Stimulated activated CD8-positive, alpha-beta memory T cell treated with anti-CD3 and anti-CD28 coated beads, Interleukin-12 subunit alpha, Interleukin-12 subunit beta, amount 100 ng/mL, for 4 hours (primary cell): ENCODE data around the gene USF3.
"Not testable (repeated sequence)": the region's sequence is repeated elsewhere in the genome, so short reads cannot be mapped to it uniquely, and the experiment has no call there.

Experiments used
- DNase-seq: peaks from one replicate; pipeline ENCODE4 v3.0.0-alpha.2; 2020; ENCODE audit warnings: low read depth

Gene USF3

GRCh38 chr3:113654851-113655250, 41.6 kb downstream of the USF3 start:
- no peak for DNase-seq

- DNase-seq = no peak
Observed at GRCh38 chr3:113654310-113654709, 42.1 kb downstream of the USF3 start.

- no peak for DNase-seq
Observed at GRCh38 chr3:113649174-113649845, 47.1 kb downstream of the USF3 start.

DNA sequence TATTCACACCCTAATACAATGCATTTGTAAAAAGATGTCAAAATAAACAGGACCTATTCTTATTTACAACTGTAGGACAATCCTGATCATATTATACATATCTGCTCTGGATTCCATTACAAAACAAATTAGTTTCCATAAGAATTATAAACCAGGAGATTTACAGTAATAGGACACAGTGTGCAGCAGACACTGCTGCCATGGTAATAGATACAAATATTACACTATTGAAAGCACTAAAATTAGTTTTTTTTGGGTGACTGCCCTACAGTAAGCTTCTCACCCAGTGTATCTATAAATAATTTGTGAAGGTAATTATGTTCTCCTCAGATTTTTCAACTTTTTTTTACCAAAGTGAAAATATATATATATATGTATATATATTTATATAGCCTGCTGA, 47.9 kb downstream of the USF3 start:
- no peak for DNase-seq

GRCh38 chr3:113643583-113643982, 52.9 kb downstream of the USF3 start:
- DNase-seq = no peak

- no peak for DNase-seq
Observed at GRCh38 chr3:113638910-113639309, 57.5 kb downstream of the USF3 start.

DNA sequence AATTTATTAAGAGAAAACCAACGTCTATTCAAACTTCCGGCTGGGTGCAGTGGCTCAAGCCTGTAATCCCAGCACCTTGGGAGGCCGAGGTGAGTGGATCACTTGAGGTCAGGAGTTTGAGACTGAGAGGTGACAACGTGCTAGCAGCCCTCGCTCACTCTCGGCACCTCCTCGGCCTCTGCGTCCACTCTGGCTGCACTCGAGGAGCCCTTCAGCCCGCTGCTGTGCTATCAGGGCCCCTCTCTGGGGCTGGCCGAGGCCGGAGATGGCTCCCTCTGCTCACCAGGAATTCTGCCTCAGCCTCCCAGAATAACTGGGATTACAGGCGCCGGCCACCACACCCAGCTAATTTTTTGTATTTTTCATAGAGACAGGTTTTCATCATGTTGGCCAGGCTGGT, 58.7 kb downstream of the USF3 start:
- no peak for DNase-seq

DNA sequence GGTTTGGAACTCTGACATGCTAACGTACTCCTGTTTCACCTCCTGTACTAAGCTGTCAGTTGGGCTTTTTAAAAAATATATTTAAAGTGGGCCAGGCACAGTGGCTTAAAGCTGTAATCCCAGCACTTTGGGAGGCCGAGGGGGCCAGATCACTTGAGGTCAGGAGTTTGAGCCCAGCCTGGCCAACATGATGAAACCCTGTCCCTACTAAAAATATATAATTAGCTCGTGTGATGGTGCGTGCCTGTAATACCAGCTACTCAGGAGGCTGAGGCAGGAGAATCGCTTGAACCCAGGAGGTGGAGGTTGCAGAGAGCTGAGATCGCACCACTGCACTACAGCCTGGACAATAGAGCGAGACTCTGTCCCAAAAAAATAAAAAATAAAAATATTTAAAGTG, 60.4 kb downstream of the USF3 start:
- not testable (repeated sequence) for DNase-seq

- no peak for DNase-seq
Observed at GRCh38 chr3:113634782-113635474, 61.5 kb downstream of the USF3 start.

- DNase-seq = no peak
Observed at GRCh38 chr3:113631573-113631972, 64.9 kb downstream of the USF3 start.

- no peak for DNase-seq
Observed at GRCh38 chr3:113630956-113631542, 65.4 kb downstream of the USF3 start.

DNA sequence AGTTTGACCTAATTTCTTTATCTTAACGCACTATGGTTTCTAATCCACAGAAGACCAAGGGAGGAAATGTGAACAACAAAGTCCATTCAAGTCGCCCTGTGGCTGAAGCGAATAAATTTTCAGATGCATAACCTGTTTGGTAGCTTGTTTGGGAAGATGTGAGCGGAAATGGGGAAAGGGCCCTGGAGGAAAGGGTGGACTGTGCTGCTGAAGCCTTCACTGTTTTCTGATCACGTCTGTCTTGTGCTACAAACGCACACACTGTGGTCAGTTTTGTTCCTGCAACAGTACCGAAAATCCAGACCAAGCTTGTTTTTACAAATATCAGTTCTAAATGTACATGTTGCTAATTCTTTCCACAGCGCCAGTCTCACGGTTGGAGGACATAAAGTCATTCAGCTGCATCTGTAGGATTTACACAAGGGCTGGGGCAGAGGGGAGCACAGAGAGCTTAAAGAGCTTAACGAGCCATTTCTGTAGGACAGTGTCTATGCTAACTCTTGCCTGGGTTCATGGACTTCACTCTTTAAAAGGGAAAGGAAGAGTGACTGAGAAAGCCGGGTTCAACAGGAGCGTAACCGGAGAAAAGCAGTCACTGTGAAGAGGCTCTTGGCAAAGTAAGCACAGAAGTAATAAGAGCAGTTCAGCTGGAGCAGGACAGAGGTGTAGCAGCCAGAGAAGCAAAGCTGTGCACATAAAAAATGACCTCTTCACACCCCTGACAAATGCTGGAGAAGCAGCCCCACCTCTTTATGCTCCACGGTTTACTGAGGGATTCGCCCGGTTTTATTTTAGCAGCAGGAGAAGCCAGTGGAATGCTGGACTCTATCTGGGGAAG, 66.6 kb downstream of the USF3 start:
- no peak for DNase-seq

DNA sequence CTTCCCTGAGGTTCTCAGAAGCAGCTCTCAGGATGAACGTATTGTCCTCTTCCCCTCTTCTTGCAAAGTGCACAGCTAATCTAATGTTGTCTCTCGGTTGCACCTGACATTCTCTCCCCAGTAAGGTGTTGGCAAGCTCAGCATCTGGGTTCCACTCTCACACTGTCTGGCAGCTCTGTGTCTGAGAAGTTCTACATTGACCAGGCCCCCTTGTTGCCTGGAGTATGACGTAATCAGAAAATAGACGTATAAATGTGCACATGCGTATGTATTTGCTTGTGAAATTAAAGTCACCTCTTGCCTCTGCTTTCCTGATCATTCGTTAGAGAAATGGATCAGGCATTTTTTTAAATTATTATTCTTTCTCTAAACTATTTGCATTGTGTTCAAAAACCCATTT, 67.7 kb downstream of the USF3 start:
- DNase-seq = no peak

- DNase-seq = no peak
Observed at GRCh38 chr3:113628316-113628715, 68.1 kb downstream of the USF3 start.

DNA sequence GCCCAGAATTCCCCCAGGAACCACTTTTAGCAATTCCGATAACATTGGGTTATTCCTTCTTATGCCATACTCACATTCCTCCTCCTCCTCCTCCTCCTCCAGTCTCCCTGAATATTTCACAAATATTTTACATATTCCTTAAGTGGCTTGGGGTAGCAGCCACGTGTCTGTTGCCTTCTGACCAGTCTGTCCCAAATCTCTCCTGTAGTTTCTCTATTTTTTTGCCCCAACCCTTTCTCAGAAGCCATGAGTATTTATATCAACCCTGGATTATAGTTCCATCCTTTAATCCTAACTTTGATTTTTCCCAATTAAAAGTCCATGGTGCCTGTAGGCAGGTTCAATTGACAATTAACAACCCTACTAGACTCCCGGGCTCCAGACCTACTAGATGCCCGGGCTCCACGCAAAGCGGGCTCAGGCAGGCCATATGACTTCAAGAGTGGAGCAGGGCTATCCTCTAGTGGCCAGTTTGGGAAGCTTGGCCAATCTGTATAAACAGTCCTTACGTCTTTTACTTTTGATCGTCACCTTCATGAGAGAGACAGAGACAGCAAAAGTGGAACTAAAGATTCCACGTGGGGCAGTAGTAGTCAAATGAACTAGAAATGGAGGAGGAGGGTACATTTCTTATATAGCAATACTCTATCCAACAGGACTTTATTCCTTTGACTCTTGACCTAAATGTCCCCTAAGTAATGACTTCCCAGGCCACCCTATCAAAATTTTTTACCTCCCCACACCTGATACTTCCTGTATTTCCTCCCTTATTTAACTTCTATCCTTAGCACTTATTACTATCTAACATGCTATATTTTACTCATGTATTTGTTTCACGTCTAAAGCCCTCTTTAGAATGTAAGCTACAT, 69.7 kb downstream of the USF3 start:
- DNase-seq = no peak

DNA sequence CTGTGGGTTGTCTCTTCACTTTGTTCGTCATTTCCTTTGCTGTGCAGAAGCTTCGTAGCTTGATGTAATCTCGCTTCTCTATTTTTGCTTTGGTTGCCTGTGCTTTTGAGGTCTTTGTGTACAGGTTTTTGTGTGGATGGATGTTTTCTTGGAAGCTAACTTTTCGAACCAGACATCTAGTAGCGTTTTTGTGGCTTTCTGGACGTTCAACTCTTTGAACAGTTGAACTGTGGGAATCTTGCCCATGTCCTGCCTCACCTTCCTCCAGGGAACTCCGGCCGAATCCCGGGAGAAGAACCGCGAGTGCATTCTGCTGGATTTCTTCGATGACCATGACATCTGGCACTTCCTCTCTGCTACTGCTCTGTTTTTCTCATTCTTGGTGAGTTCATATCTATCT, 70.6 kb downstream of the USF3 start:
- DNase-seq = no peak

DNA sequence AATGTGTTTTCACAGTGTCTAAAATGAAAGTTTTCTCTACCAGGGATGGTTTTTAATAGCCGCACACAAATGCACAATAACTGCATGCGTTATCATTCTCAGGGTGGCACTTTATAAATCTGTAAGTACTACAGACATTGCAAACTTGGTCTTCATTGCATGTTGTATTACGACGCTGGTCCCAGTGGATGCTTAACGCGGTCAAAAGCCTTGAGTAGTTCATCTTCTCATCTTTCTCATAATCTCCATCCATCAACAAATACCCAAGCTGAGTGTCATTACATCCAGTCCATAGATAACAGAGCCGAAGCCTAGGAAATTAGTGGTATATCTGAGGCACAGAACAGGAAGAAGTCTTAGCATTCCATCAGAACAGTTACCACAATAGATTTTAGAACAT, 72.6 kb downstream of the USF3 start:
- no peak for DNase-seq

GRCh38 chr3:113623324-113623723, 73.1 kb downstream of the USF3 start:
- no peak for DNase-seq

- no peak for DNase-seq
Observed at GRCh38 chr3:113620091-113620490, 76.4 kb downstream of the USF3 start.

GRCh38 chr3:113617726-113618125, 78.7 kb downstream of the USF3 start:
- DNase-seq = no peak

GRCh38 chr3:113615976-113616375, 80.5 kb downstream of the USF3 start:
- no peak for DNase-seq

DNA sequence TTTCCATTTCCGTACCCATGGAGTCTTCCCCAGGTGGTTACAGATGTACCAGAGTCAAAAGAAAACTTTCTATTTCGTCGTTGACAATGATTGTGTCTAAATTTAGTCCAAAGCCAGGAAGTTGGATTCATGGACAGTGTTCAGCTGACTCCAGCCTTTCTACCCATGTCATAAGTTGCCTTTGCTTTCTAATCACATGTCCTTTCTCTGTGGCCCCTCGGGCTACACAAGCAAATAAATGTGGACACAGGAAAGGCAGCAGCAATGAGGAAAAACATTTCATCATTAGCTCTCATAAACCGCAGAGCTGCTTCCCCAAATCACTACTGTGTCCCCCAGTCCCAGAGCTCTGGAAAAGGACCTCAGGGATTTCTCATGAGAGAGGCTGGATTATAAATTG, 82.0 kb downstream of the USF3 start:
- DNase-seq = no peak
